Activated naive CD4-positive, alpha-beta T cell treated with anti-CD3 and anti-CD28 coated beads, Interleukin-2, amount 50 U/mL, for 24 hours (primary cell): Measurements from ENCODE around the gene ZNF500.
"Not testable (repeated sequence)": the region's sequence is repeated elsewhere in the genome, so short reads cannot be mapped to it uniquely, and the experiment has no call there.

Experiments
- H3K27ac Mint-ChIP-seq: one replicate; pipeline ENCODE4 v1.8.0; 2021; ENCODE audit warnings: mild to moderate bottlenecking, mixed read lengths
- H3K27me3 Mint-ChIP-seq: one replicate; pipeline ENCODE4 v1.8.0; 2021; ENCODE audit warnings: mixed read lengths
- H3K36me3 Mint-ChIP-seq: one replicate; pipeline ENCODE4 v1.8.0; 2021; ENCODE audit warnings: mixed read lengths
- H3K4me1 Mint-ChIP-seq: one replicate; pipeline ENCODE4 v1.8.0; 2021; ENCODE audit warnings: mixed read lengths
- H3K4me3 Mint-ChIP-seq: one replicate; pipeline ENCODE4 v1.8.0; 2021; ENCODE audit warnings: mild to moderate bottlenecking, mixed read lengths
- H3K9me3 Mint-ChIP-seq: one replicate; pipeline ENCODE4 v1.8.0; 2021; ENCODE audit warnings: mixed read lengths

The ZNF500 gene

DNA sequence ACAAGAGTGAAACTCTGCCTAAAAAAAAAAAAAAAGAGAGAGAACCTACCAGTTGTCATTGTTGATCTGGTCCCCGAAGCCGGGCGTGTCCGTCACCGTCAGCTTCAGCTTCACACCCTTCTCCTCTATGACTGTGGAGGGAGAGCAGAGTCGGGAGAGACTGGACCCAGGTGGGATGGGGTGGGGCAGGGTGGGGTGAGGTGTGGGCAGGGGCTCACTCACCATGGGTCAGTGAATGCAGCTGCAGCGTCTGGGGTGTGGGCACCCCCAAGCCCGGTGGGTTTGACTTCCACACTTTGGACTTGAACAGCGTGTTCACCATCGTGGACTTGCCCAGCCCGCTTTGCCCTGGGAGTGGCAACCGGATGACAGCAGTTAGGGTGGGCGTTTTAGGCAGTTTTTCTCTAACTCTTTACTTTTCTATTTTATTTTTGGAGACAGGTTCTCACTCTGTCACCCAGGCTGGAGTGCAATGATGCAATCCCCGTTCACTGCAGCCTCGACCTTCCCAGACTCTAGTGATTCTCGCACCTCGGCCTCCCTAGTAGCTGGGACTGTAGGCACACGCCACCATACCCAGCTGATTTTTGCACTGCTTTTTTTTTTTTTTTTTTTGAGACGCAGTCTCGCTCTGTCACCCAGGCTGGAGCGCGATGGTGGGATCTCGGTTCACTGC, 18.9 kb upstream of the ZNF500 start:
- Mint-ChIP-seq H3K9me3 (no peaks in the 10 kb centered on the region), H3K27ac (no peak overlapping the region), H3K4me1 (no peaks in the 10 kb centered on the region), H3K36me3 (no peaks in the 10 kb centered on the region), H3K27me3 (no peaks in the 10 kb centered on the region), H3K4me3 (no peak overlapping the region)

DNA sequence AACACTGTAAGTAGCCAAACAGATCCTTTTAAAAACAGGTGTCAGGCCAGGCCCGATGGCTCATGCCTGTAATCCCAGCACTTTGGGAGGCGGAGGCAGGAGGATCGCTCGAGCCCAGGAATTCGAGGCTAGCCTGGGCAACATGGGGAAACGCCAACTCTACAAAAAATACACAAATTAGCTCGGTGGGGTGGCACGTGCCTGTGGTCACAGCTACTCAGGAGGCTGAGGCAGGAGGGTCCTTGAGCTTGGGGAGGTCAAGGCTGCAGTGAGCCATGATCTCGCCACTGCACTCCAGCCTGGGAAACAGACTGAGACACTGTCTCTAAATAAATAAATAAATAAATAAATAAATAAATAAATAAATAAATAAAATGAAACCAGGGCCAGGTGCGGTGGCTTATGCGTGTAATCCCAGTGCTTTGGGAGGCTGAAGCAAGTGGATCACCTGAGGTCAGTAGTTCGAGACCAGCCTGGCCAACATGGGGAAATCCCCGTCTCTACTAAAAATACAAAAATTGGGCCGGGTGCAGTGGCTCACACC, 17.6 kb upstream of the ZNF500 start:
- H3K4me3 Mint-ChIP-seq, H3K9me3 Mint-ChIP-seq, H3K27ac Mint-ChIP-seq, H3K4me1 Mint-ChIP-seq, H3K27me3 Mint-ChIP-seq, H3K36me3 Mint-ChIP-seq: not testable (repeated sequence)

DNA sequence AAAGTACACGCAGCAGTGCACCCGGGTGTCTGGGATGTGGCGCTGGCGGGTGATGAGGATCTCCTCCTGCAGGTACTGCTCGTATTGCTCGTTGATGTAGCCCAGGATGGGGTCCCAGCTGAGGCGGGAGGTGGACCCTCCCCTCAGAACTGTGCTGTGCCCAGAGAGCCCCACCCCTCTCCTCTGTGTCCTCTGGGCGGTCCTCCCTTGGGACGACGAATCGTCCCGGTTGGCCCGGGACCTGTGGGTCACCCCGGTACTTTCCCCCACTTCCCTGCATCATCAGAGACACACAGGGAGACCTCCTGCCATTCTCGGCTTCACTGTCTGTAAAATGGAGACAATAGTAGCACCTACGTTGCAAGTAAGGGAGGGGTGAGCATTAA, 17.0 kb upstream of the ZNF500 start:
- H3K27ac Mint-ChIP-seq, result no peak overlapping the region
- no peaks in the 10 kb centered on the region for H3K36me3 Mint-ChIP-seq
- no peaks in the 10 kb centered on the region for H3K9me3 Mint-ChIP-seq
- no peak overlapping the region for H3K4me3 Mint-ChIP-seq
- H3K27me3 Mint-ChIP-seq, result no peaks in the 10 kb centered on the region
- H3K4me1 Mint-ChIP-seq, result no peaks in the 10 kb centered on the region

DNA sequence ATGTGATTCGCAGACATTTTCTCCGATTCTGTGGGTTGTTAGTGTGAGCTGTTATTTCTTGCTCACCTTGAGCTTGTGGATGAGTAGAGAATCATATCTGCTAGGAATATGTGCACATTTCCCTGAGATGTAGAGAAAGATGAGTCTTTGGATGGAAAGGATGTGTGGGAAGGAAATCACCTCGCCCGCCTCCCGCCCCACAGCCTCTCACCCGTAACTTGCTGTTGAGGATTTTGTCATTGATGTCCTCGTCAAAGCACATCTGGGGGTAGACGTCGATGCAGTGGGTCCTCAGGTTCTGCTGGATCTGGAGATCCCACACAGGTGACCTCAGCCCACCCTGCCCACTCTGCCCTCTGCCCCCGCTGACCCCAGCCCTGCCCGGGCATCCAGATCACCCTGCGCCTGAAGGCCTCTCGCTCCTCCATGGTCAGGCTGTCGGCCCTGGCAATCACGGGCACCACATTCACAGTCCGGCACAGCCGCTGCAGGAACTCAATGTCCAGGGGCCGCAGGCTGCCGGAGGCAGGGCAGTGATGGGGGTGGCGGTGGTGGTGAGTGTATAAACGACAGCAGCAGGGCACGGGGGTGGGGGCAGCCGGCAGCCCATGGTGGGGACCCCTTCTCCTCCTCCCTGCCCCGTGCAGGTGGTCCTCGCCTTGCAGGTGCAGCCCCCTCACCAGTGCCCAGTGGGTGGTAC, 16.4 kb upstream of the ZNF500 start:
- Mint-ChIP-seq H3K36me3 (no peaks in the 10 kb centered on the region), H3K27ac (no peak overlapping the region), H3K4me3 (no peak overlapping the region), H3K27me3 (no peaks in the 10 kb centered on the region), H3K9me3 (no peaks in the 10 kb centered on the region), H3K4me1 (no peaks in the 10 kb centered on the region)

DNA sequence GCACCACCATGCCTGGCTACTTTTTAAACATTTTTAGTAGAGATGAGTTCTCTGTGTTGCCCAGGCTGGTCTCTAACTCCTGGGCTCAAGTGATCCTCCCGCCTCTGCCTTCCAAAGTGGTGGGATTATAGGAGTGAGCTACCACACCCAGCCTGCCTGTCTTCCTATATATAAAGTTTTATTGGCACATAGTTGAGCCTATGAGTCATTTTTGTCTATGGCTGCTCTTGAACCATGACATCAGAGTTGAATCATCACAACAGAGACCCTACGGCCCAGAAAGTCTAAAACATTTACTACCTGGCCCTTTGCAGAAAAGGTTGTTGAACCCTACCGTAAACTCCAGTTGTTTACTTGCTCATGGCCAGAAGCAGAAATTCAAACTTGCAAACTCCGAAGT, 13.3 kb upstream of the ZNF500 start:
- H3K36me3 Mint-ChIP-seq, result no peaks in the 10 kb centered on the region
- H3K9me3 Mint-ChIP-seq, result no peaks in the 10 kb centered on the region
- no peak overlapping the region for H3K27ac Mint-ChIP-seq
- no peak overlapping the region for H3K4me3 Mint-ChIP-seq
- no peaks in the 10 kb centered on the region for H3K27me3 Mint-ChIP-seq
- H3K4me1 Mint-ChIP-seq, result no peaks in the 10 kb centered on the region

DNA sequence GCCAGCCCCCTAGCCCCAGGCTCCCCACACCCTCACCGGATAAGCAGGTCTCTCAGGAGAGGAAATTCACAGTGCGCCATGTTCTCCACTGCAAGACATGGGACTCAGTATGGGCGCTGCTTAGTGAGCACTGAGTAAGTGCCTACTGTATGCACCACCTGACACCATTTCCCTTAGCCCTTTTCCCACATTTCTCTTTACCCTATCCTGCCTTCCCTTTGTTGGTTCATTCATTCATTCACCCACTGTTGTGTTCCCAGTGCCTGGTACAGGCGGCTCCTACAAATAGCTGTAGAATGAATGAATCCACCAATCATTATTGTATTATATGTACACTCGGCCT, 11.1 kb upstream of the ZNF500 start:
- no peak overlapping the region for H3K4me3 Mint-ChIP-seq
- H3K9me3 Mint-ChIP-seq, result no peaks in the 10 kb centered on the region
- H3K27me3 Mint-ChIP-seq, result no peaks in the 10 kb centered on the region
- no peaks in the 10 kb centered on the region for H3K4me1 Mint-ChIP-seq
- H3K27ac Mint-ChIP-seq, result no peak overlapping the region
- no peaks in the 10 kb centered on the region for H3K36me3 Mint-ChIP-seq

DNA sequence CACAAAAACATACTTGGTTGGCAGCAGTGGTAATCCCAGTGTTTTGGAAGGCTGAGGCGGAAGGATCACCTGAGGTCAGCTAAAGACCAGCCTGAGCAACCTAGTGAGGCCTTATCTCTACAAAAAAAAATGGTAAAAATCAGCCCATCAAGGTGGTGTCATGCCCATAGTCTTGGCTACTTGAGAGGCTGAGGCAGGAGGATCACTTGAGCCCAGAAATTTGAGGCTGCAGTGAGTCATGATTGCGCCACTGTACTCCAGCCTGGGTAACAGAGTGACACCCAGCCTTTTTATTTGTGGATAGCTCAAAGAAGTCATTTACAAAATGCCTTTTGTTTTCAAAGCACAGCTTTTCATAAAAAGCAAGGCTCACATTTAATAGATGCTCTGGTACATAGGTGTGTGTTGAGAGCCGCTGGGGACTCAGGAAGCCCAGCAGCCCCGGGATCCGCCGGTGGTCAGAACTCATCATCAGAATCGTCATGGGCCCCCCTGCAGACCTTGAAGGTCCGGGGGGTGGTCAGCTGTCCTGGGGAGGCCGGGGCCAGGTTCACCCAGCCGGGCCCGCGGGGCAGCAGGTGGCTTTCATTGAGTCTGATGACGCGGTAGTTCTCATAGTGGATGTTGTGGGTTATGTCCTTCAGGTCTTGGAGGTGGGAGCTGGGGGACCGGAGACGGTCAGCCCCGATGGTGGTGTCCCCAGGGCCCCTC, 10.5 kb upstream of the ZNF500 start:
- Mint-ChIP-seq H3K36me3 (no peaks in the 10 kb centered on the region), H3K4me3 (no peak overlapping the region), H3K9me3 (no peaks in the 10 kb centered on the region), H3K27me3 (no peaks in the 10 kb centered on the region), H3K27ac (no peak overlapping the region), H3K4me1 (no peaks in the 10 kb centered on the region)

DNA sequence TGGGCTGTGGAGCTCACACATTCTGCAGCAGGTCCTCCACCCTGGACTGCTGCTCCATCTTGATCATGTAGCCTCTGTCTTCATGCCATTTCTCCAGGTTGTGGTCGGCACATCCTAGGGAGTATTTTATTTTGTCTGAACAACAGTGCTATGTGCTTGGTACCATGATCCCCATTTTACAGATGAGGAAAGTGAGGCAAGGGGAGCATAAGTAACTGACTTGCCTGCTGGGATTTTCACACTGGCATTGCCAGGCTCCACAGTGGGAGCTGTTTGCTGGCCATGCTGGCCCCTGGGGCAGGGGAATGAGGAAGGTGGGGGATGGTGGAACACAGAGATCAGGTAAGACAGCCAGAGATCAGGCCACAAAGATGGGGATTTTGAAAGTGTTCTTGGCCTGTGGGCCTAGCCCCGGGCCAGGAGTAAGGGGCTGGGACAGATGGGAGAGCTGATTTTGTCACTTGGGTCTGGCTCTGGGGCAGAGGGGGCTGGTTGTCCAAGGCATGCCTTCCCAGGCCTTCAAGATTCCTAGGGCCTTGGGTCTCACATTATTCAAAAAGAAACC, 9.3 kb upstream of the ZNF500 start:
- Mint-ChIP-seq H3K27ac (no peak overlapping the region), H3K27me3 (no peaks in the 10 kb centered on the region), H3K4me3 (no peak overlapping the region), H3K36me3 (no peaks in the 10 kb centered on the region), H3K9me3 (no peaks in the 10 kb centered on the region), H3K4me1 (no peaks in the 10 kb centered on the region)

DNA sequence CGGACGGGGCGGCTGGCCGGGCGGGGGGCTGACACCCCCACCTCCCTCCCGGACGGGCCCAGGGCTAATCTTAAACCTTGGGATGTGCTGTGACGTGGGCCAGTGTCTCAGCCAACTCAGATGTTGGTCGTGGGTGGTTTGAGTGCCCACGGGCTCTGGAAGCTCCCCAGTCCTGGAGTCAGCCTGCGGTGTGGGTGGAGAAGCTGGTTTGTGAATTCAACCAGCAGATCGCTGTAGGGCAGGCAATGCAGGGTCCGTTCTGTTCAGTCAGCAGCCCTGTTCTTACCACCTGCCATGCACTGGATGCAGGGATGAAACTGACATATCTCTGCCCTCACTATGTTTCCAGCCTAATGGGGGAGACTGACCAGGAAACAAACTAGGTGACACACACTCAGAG, 8.0 kb upstream of the ZNF500 start:
- H3K27me3 Mint-ChIP-seq, result no peaks in the 10 kb centered on the region
- H3K36me3 Mint-ChIP-seq, result no peaks in the 10 kb centered on the region
- no peaks in the 10 kb centered on the region for H3K4me1 Mint-ChIP-seq
- no peak overlapping the region for H3K27ac Mint-ChIP-seq
- H3K4me3 Mint-ChIP-seq, result no peak overlapping the region
- no peaks in the 10 kb centered on the region for H3K9me3 Mint-ChIP-seq

DNA sequence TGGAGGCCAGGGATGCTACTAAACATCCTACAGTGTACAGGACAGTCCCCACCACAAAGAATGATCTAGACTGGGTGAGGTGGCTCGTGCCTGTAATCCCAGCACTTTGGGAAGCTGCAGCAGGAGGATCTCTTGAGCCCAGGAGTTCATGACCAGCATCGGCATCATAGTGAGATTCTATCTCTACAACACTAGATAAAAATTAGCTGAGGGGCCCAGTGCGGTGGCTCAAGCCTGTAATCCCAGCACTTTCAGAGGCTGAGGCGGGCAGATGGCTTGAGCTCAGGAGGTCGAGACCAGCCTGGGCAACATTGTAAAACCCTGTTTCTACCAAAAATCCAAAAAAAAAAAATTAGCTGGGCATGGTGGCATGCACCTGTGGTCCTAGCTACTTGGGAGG, 5.4 kb upstream of the ZNF500 start:
- H3K27me3 Mint-ChIP-seq, result no peaks in the 10 kb centered on the region
- H3K4me3 Mint-ChIP-seq, result no peak overlapping the region
- H3K36me3 Mint-ChIP-seq, result no peaks in the 10 kb centered on the region
- no peak overlapping the region for H3K27ac Mint-ChIP-seq
- peaks cover 17% of the 10 kb centered on the region for H3K4me1 Mint-ChIP-seq
- no peaks in the 10 kb centered on the region for H3K9me3 Mint-ChIP-seq

DNA sequence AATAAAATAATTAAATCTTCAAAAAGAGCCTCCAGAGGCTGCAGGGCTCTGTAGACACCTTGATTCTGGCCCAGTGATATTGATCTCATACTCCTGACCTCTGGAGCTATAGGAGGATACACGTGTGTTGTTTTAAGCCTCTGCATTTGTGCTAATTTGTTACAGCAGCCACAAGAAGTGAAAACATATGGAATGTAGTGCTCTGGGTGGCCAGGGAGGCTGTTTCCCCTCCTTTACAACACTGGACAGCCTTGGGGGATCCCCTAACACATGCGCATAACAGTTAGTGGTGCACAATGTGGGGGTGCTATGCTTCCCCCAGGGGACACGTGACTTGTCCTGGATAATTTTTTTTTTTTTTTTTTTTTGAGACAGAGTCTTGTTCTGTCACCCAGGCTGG, 4.7 kb upstream of the ZNF500 start:
- no peak overlapping the region for H3K27ac Mint-ChIP-seq
- peaks cover 21% of the 10 kb centered on the region for H3K4me1 Mint-ChIP-seq
- no peaks in the 10 kb centered on the region for H3K27me3 Mint-ChIP-seq
- H3K9me3 Mint-ChIP-seq, result no peaks in the 10 kb centered on the region
- H3K4me3 Mint-ChIP-seq, result no peak overlapping the region
- no peaks in the 10 kb centered on the region for H3K36me3 Mint-ChIP-seq

DNA sequence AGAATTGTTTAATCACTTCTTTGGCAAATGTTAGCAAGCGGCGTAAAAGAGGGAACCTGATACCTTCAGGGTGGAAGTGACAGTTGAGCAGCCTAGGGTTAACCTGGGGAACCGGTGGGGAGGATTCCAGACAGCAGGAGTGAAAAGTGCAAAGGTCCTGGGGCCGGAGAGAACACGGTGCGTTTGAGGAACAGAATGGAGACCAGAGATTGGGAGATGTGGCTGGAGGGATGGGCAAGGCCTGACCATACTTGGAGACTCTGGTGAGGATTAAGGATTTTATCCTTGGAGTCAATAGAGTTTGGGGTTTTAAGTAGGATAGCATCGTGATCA, 2.3 kb upstream of the ZNF500 start:
- H3K27me3 Mint-ChIP-seq, result no peaks in the 10 kb centered on the region
- H3K4me1 Mint-ChIP-seq, result peaks cover 33% of the 10 kb centered on the region
- no peaks in the 10 kb centered on the region for H3K36me3 Mint-ChIP-seq
- H3K4me3 Mint-ChIP-seq, result peak overlapping the region; percentile 92
- H3K9me3 Mint-ChIP-seq, result no peaks in the 10 kb centered on the region
- peak overlapping the region; percentile 19 for H3K27ac Mint-ChIP-seq

DNA sequence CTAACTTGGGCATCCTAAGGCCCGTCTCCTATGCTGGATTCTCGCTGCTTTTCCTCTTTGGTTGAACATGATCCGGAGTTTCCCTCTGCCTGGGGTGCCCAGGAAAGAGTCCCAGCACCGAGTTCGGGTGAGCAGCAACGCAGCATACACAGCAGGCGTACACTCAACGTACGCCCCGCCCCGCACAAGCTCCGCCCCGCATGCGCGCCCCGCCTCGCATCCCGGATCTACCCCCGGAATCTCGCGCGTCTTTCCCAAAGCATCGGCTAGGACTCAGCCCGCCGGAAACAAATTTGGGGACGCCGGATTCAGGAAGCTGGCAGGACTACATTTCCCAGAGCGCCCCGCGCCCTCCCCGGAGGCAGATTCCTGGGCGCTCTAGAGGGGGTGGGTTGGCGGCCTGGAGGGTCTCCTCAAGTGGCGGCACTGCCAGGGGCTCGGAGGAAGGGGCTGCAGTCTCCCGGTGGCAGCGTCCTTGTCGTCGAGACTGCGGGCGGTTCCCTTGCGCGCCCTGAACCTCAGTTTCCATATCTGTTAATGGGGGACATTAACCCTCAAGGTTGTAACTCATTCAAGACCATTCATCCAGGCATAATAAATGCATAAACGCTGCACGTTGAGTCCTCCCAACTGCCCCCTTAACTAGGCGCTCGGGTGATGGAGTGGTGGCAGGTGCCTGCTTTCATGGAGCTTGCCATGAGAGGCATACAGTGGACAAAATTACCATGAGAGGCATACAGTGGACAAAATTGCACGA, 1.8 kb upstream of the ZNF500 start:
- H3K9me3 Mint-ChIP-seq, result no peaks in the 10 kb centered on the region
- H3K36me3 Mint-ChIP-seq, result no peaks in the 10 kb centered on the region
- peak overlapping the region; percentile 92 for H3K4me3 Mint-ChIP-seq
- peaks cover 36% of the 10 kb centered on the region for H3K4me1 Mint-ChIP-seq
- peak overlapping the region; percentile 87 for H3K27ac Mint-ChIP-seq
- H3K27me3 Mint-ChIP-seq, result no peaks in the 10 kb centered on the region

DNA sequence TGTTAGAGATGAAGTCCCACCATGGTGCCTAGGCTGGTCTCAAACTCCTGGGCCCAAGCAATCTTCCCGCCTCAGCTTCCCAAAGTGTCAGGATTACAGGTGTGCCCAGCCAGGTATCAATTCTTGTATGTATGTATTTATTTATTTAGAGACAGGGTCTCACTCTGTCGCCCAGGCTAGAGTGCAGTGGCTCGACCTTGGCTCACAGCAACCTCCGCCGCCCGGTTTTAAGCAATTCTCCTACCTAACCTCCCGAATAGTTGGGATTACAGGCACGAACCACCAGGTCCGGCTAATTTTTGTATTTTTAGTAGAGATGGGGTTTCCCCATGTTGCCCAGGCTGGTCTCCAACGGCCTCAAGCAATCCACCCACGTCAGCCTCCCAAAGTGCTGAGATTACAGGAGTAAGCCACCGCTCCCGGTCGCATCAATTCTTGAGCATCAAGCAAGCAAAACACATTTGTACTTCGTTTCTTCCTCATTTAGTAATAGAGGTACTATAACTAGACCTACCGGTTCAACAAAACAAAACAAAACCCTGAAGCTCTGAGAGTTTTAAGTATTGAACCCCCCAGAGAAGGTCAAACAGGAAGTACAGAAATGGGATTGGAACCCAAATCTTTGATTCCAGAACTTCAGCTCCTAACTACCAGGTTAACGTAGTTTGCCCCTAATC, 1.0 kb upstream of the ZNF500 start:
- Mint-ChIP-seq H3K9me3 (no peaks in the 10 kb centered on the region), H3K4me1 (peaks cover 38% of the 10 kb centered on the region), H3K27ac (peak overlapping the region; percentile 87), H3K27me3 (no peaks in the 10 kb centered on the region), H3K36me3 (no peaks in the 10 kb centered on the region), H3K4me3 (peak overlapping the region; percentile 92)
